OCI-LY3 (cell line): Measurements from ENCODE around the gene LMO7.

Experiments
- EZH2phosphoT487 ChIP-seq: fragments of 200-600 bp; shearing (Covaris generic); IDR thresholded peaks from 2 replicates; pipeline ENCODE4 v1.6.1; 2018; ENCODE audit warnings: antibody characterized with exemption, mixed run types, low read depth
- TF ChIP-seq, protein P1 (sequence below): fragments of 200-600, 300-600 bp; sonication (generic); IDR thresholded peaks from 2 replicates; pipeline ENCODE4 v1.5.1; 2014; ENCODE audit warnings: antibody characterized with exemption, low read length, low read depth

DNA sequence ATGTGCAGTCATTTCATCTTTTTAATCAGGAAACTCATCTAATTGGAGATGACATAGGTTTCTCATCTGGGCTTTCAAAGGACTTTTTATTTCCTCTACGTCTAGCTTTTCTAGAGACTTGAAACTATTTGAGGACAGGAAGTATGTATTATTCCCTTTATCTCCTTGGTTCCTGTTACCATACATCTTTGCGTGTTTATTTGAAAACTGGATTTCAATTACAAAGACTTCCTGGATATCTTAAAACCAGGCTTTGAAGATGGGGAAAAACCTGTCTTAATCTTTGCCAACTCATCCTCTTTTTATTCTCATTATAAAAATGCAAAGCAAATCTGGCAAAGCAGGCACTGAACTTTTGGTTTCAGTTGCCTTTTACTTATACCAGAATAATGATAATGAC, 130.5 kb downstream of the LMO7 start:
- TF ChIP-seq, protein P1, sequence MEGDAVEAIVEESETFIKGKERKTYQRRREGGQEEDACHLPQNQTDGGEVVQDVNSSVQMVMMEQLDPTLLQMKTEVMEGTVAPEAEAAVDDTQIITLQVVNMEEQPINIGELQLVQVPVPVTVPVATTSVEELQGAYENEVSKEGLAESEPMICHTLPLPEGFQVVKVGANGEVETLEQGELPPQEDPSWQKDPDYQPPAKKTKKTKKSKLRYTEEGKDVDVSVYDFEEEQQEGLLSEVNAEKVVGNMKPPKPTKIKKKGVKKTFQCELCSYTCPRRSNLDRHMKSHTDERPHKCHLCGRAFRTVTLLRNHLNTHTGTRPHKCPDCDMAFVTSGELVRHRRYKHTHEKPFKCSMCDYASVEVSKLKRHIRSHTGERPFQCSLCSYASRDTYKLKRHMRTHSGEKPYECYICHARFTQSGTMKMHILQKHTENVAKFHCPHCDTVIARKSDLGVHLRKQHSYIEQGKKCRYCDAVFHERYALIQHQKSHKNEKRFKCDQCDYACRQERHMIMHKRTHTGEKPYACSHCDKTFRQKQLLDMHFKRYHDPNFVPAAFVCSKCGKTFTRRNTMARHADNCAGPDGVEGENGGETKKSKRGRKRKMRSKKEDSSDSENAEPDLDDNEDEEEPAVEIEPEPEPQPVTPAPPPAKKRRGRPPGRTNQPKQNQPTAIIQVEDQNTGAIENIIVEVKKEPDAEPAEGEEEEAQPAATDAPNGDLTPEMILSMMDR = no peak
- TF ChIP-seq EZH2phosphoT487 = no peak
